Endothelial cell of umbilical vein (primary cell): ENCODE results near the gene ARHGAP10. TPM values are rescaled to one million over a fixed set of nuclear protein-coding genes. Genes with fewer than 3 reads are reported as not detected.

Source experiments
- BruUV-seq: library from RNA; stranded (reverse); fragments of 400-500 nt; replicated peaks from 2 replicates; lab custom pipeline; 2021; lab: Mats Ljungman, UMichigan
- CTCF ChIA-PET: fragments of 300-600, 350-600 bp; sonication (Branson Sonifier 250); formaldehyde crosslinking; loops from one replicate; lab custom pipeline; 2021; ENCODE audit warnings: antibody characterized with exemption, inconsistent platforms; lab: Charles Lee
- POLR2A ChIA-PET: fragments of 300-600, 350-600 bp; sonication (Branson Sonifier 250); formaldehyde crosslinking; loops from one replicate; lab custom pipeline; 2021; ENCODE audit warnings: antibody characterized with exemption, inconsistent platforms; lab: Charles Lee
- DNase-seq: peaks from one replicate; pipeline ENCODE4 v3.0.0-alpha.2; 2011; ENCODE audit warnings: low read depth, low spot score
- FAIRE-seq: peaks from 2 replicates; lab custom pipeline; 2011; peaks lifted over from hg19 to GRCh38; lab: Jason Lieb, UNC
- H2AFZ ChIP-seq: 2 replicates; pipeline ENCODE4 v1.6.0; 2012; ENCODE audit warnings: low read depth, low read length, control low read depth, inconsistent platforms
- H3K27ac ChIP-seq: 2 replicates; pipeline ENCODE4 v1.5.1; 2011; ENCODE audit warnings: low read depth, mild to moderate bottlenecking, control low read depth, low read length, moderate library complexity; ENCODE audit not compliant: insufficient read depth
- H3K27me3 ChIP-seq, 2 experiments: 2 replicates each; pipeline versions ENCODE4 v1.6.0 to v1.6.1; 2011; ENCODE audit warnings: low read length in 2 of 2, mixed read lengths in 1 of 2; ENCODE audit not compliant: control insufficient read depth in 2 of 2, insufficient read depth in 2 of 2
- H3K36me3 ChIP-seq, 2 experiments: 2 replicates in 1 of 2; 3 replicates in 1 of 2; pipeline ENCODE4 v1.5.1; 2011; ENCODE audit warnings: low read length in 2 of 2, mild to moderate bottlenecking in 1 of 2, moderate library complexity in 1 of 2; ENCODE audit not compliant: control insufficient read depth in 2 of 2, insufficient read depth in 2 of 2; ENCODE audit errors: extremely low read depth in 1 of 2
- H3K4me1 ChIP-seq: 3 replicates; pipeline ENCODE4 v1.5.1; 2011; ENCODE audit warnings: mild to moderate bottlenecking, low read length; ENCODE audit not compliant: control insufficient read depth, insufficient read depth; ENCODE audit errors: extremely low read depth
- H3K4me2 ChIP-seq: 2 replicates; pipeline ENCODE4 v1.6.1; 2011; ENCODE audit warnings: low read length, control low read depth, mixed read lengths; ENCODE audit not compliant: insufficient read depth
- H3K4me3 ChIP-seq, 3 experiments: fragments of 200-600 bp in 1 of 3; sonication (generic), shearing (Covaris generic) in 1 of 3; replicated peaks in 1 of 3; 2 replicates each; pipeline ENCODE4 v1.5.1; 2011 to 2016; ENCODE audit warnings: control low read depth in 3 of 3, low read length in 3 of 3, mild to moderate bottlenecking in 2 of 3, inconsistent platforms in 1 of 3, low read depth in 1 of 3, moderate library complexity in 1 of 3; ENCODE audit not compliant: insufficient read depth in 1 of 3
- H3K79me2 ChIP-seq: 2 replicates; pipeline ENCODE4 v1.6.0; 2012; ENCODE audit warnings: low read length, inconsistent platforms; ENCODE audit not compliant: control insufficient read depth, insufficient read depth
- H3K9ac ChIP-seq: replicated peaks from 2 replicates; pipeline ENCODE3; 2011; ENCODE audit warnings: low read length, control low read depth; ENCODE audit not compliant: insufficient read depth; ENCODE audit errors: extremely low read depth
- H3K9me1 ChIP-seq: replicated peaks from 3 replicates; pipeline ENCODE4 v1.6.0; 2011; ENCODE audit warnings: mild to moderate bottlenecking, low read length; ENCODE audit not compliant: control insufficient read depth, insufficient read depth; ENCODE audit errors: extremely low read depth
- H3K9me3 ChIP-seq: replicated peaks from 2 replicates; pipeline ENCODE4 v1.5.1; 2012; ENCODE audit warnings: low read length, inconsistent platforms; ENCODE audit not compliant: control insufficient read depth, insufficient read depth
- H4K20me1 ChIP-seq: replicated peaks from 2 replicates; pipeline ENCODE3; 2011; ENCODE audit warnings: mild to moderate bottlenecking, low read length; ENCODE audit not compliant: control insufficient read depth, insufficient read depth; ENCODE audit errors: extremely low read depth
- EZH2 ChIP-seq: IDR thresholded peaks from 2 replicates; pipeline ENCODE4 v1.6.1; 2012; ENCODE audit warnings: borderline replicate concordance, low read depth, mild to moderate bottlenecking, moderate library complexity, low read length, inconsistent platforms; ENCODE audit not compliant: severe bottlenecking
- FOS ChIP-seq: IDR thresholded peaks from 2 replicates; pipeline ENCODE4 v1.6.1; 2011; ENCODE audit warnings: mild to moderate bottlenecking, low read length, moderate library complexity, borderline replicate concordance; ENCODE audit not compliant: insufficient read depth
- GATA2 ChIP-seq: IDR thresholded peaks from 2 replicates; pipeline ENCODE4 v1.7.0; 2011; ENCODE audit warnings: low read depth, mild to moderate bottlenecking, moderate library complexity, mixed read lengths, low read length; ENCODE audit not compliant: insufficient read length, insufficient read depth
- JUN ChIP-seq: IDR thresholded peaks from 2 replicates; pipeline ENCODE4 v1.6.1; 2011; ENCODE audit warnings: borderline replicate concordance, low read depth; ENCODE audit not compliant: insufficient read length, insufficient read depth
- MYC ChIP-seq: IDR thresholded peaks from one replicate; pipeline ENCODE4 v1.6.1; 2011; ENCODE audit warnings: mild to moderate bottlenecking, low read depth, low read length
- POLR2A ChIP-seq: IDR thresholded peaks from 2 replicates; pipeline ENCODE4 v1.6.1; 2012; ENCODE audit warnings: low read depth, mild to moderate bottlenecking, control low read depth, low read length
- POLR2AphosphoS5 ChIP-seq: IDR thresholded peaks from 2 replicates; pipeline ENCODE4 v1.6.1; 2012; ENCODE audit warnings: low read depth, mild to moderate bottlenecking, control low read depth, low read length, moderate library complexity; ENCODE audit not compliant: insufficient read depth
- dilution Hi-C: fragments of 300-500 bp; cut with MboI; formaldehyde crosslinking; loops from one replicate; pipeline ENCODE4 v1.15.0; 2019; ENCODE audit warnings: low sequenced_read_pairs; ENCODE audit not compliant: extremely low pct_ligation_motif_present
- intact Hi-C: fragments of 100-400 bp; cut with micrococcal nuclease; formaldehyde crosslinking; loops from one replicate; pipeline ENCODE4 v1.10.0; 2022
- polyA plus RNA-seq, 4 experiments: library from polyadenylated mRNA; depleted of rRNA in 3 of 4; stranded (reverse) in 3 of 4; unstranded in 1 of 4; fragments of >200 nt; gene quantifications; 2 replicates each; pipeline versions ENCODE4 v1.2.1 to v1.2.3, GENCODE V29; 2011 to 2012; ENCODE audit warnings: missing spikeins in 1 of 4
- total RNA-seq: library from RNA; stranded (reverse); gene quantifications from 2 replicates; pipeline ENCODE4 v1.2.3, GENCODE V29; 2021
- TF ChIP-seq, protein P1 (sequence below), 2 donors: IDR thresholded peaks; 1 replicate in 1 of 2; 2 replicates in 1 of 2; pipeline ENCODE4 v1.5.1; 2011; ENCODE audit warnings: low read length in 2 of 2, mild to moderate bottlenecking in 2 of 2, moderate library complexity in 2 of 2, control low read depth in 1 of 2, inconsistent platforms in 1 of 2, low read depth in 1 of 2; ENCODE audit not compliant: insufficient read depth in 1 of 2; ENCODE audit errors: extremely low read depth in 1 of 2
- TF ChIP-seq, protein P2 (sequence below): IDR thresholded peaks from 2 replicates; pipeline ENCODE4 v1.6.1; 2011; ENCODE audit not compliant: insufficient read depth, insufficient read length

Gene ARHGAP10
- total and polyA plus RNA-seq, 2 donors (not counting 3 experiments of a cell fraction or from before 2014, with no cell fraction given) = 20.4 to 36.7 TPM

DNA sequence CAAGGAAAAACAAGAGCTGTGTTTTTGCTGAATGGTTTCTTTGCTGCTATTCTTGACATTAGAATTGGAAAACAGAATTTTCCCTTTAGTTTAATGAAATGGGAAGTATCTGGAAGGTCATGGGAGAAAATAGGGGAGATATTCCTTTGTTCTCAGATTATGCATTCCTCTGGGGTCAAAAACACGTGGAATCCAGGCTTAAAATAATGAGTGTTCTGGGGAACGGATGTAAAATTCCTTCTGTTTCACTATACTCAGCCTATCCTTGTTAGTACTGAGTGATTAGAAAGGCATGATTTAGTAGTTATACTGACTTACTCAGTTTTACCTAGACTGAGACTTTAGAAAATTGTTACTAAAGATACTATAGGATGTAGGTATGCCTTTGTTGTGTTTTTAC, 107.3 kb downstream of the ARHGAP10 start:
- Histone ChIP-seq H3K27ac (no peak overlapping the region), H2AFZ (no peak overlapping the region), H3K9me3 (no peaks in the 10 kb centered on the region), H3K9me1 (no peaks in the 10 kb centered on the region), H3K4me2 (no peak overlapping the region), H4K20me1 (no peaks in the 10 kb centered on the region), H3K36me3 (no peaks in the 10 kb centered on the region), H3K79me2 (no peaks in the 10 kb centered on the region), H3K9ac (no peak overlapping the region), H3K4me1 (peaks cover 11% of the 10 kb centered on the region), H3K4me3 (no peak overlapping the region), H3K27me3 (no peaks in the 10 kb centered on the region)
- FAIRE-seq (no peak), DNase-seq (no peak)
- ChIA-PET POLR2A (no interaction called here), CTCF (interaction anchor here (3.7 to 7.8 kb wide), 2 partner anchors 11 to 27 kb away, joined by 10 to 37 read pairs; no protein-coding TSS in a partner anchor)
- no TSS peak for BruUV-seq
- dilution Hi-C loops (no loop called here), intact Hi-C loops (no loop called here)
- TF ChIP-seq, protein P1, sequence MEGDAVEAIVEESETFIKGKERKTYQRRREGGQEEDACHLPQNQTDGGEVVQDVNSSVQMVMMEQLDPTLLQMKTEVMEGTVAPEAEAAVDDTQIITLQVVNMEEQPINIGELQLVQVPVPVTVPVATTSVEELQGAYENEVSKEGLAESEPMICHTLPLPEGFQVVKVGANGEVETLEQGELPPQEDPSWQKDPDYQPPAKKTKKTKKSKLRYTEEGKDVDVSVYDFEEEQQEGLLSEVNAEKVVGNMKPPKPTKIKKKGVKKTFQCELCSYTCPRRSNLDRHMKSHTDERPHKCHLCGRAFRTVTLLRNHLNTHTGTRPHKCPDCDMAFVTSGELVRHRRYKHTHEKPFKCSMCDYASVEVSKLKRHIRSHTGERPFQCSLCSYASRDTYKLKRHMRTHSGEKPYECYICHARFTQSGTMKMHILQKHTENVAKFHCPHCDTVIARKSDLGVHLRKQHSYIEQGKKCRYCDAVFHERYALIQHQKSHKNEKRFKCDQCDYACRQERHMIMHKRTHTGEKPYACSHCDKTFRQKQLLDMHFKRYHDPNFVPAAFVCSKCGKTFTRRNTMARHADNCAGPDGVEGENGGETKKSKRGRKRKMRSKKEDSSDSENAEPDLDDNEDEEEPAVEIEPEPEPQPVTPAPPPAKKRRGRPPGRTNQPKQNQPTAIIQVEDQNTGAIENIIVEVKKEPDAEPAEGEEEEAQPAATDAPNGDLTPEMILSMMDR (IDR thresholded peaks at IDR 0.05; ENCODE audit: extremely low read depth in 1 of 2, insufficient read depth in 1 of 2, low read depth in 1 of 2, low read length in 2 of 2) = no peak
- TF ChIP-seq FOS (no peak), EZH2 (no peak), POLR2AphosphoS5 (no peak), JUN (no peak), POLR2A (no peak)

GRCh38 chr4:147839663-147840062, 107.8 kb downstream of the ARHGAP10 start:
- Histone ChIP-seq H3K9me1 (no peaks in the 10 kb centered on the region), H3K79me2 (no peaks in the 10 kb centered on the region), H3K4me1 (peaks cover 11% of the 10 kb centered on the region), H3K27ac (no peak overlapping the region), H3K9ac (no peak overlapping the region), H3K9me3 (no peaks in the 10 kb centered on the region), H3K27me3 (no peaks in the 10 kb centered on the region), H3K4me3 (no peak overlapping the region), H3K4me2 (no peak overlapping the region), H2AFZ (no peak overlapping the region), H3K36me3 (no peaks in the 10 kb centered on the region), H4K20me1 (no peaks in the 10 kb centered on the region)
- no TSS peak for BruUV-seq
- ChIA-PET POLR2A (no interaction called here), CTCF (interaction anchor here (3.7 to 7.8 kb wide), 2 partner anchors 10 to 27 kb away, joined by 10 to 37 read pairs; no protein-coding TSS in a partner anchor)
- dilution Hi-C loops = no loop called here
- DNase-seq = no peak
- intact Hi-C loops = no loop called here
- TF ChIP-seq, protein P1 (IDR thresholded peaks at IDR 0.05; ENCODE audit: extremely low read depth in 1 of 2, insufficient read depth in 1 of 2, low read depth in 1 of 2, low read length in 2 of 2) = no peak
- TF ChIP-seq, protein P2, sequence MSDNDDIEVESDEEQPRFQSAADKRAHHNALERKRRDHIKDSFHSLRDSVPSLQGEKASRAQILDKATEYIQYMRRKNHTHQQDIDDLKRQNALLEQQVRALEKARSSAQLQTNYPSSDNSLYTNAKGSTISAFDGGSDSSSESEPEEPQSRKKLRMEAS = no peak
- no peak for TF ChIP-seq EZH2
- no peak for TF ChIP-seq MYC
- no peak for TF ChIP-seq FOS
- TF ChIP-seq GATA2 = no peak
- no peak for TF ChIP-seq POLR2A
- TF ChIP-seq POLR2AphosphoS5 = no peak
- TF ChIP-seq JUN = no peak
- FAIRE-seq = no peak
